GM23248 (cell line): Measurements from ENCODE around the gene TRAPPC5.

Source experiments
- EZH2 ChIP-seq: fragments of 200-600 bp; sonication (generic); IDR thresholded peaks from 2 replicates; pipeline ENCODE4 v1.6.1; 2018; ENCODE audit warnings: antibody characterized with exemption, mild to moderate bottlenecking; ENCODE audit not compliant: insufficient read depth, poor library complexity, severe bottlenecking
- EZH2phosphoT487 ChIP-seq: fragments of 200-600 bp; sonication (generic); IDR thresholded peaks from 2 replicates; pipeline ENCODE4 v1.6.1; 2018; ENCODE audit warnings: antibody characterized with exemption, moderate library complexity, mild to moderate bottlenecking, low read depth; ENCODE audit not compliant: insufficient read depth

DNA sequence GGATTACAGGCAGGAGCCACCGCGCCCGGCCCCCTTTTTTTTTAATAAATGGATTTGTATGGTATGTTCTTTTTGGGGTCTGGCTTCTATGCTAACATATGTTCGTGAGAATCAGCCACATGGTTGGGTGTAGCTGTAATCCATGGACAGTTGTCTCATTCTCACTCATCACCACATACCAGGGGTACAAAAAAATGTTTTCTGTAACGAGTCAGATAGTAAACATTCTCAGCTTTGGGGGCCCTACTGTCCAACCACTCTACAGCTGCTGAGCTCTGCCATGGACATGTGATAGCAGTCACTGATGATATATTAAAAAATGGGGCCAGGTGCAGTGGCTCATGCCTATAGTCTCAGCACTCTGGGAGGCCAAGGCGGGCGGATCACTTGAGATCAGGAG lies 16.9 kb upstream of the TRAPPC5 start:
- TF ChIP-seq EZH2 (no peak), EZH2phosphoT487 (no peak)
